HFF-Myc (cell line): ENCODE data around the gene NTN1.

Experiments
- DNase-seq: peaks from one replicate; pipeline ENCODE4 v3.0.0-alpha.2; 2011; ENCODE audit warnings: low read depth; ENCODE audit errors: extremely low read depth
- H3K4me3 ChIP-seq: replicated peaks from 2 replicates; pipeline ENCODE4 v1.5.1; 2011; ENCODE audit warnings: low read depth, mild to moderate bottlenecking, control low read depth, low read length
- CTCF ChIP-seq: IDR thresholded peaks from 2 replicates; pipeline ENCODE4 v1.5.1; 2012; ENCODE audit warnings: mild to moderate bottlenecking, low read depth, low read length, control low read depth; ENCODE audit errors: missing control alignments

NTN1 gene

GRCh38 chr17:9286434-9286833 lies 265.1 kb downstream of the NTN1 start:
- H3K4me3 ChIP-seq, result no peak overlapping the region
- TF ChIP-seq CTCF, result no peak
- DNase-seq, result no peak

- no peak for TF ChIP-seq CTCF
Measured at GRCh38 chr17:9287306-9287705, 266.0 kb downstream of the NTN1 start.

GRCh38 chr17:9290226-9290613 lies 268.9 kb downstream of the NTN1 start:
- no peak for DNase-seq
- H3K4me3 ChIP-seq, result no peak overlapping the region
- no peak for TF ChIP-seq CTCF

More at GRCh38 chr17:9287306-9287705, 266.0 kb downstream of the NTN1 start:
- DNase-seq, result no peak
- H3K4me3 ChIP-seq, result no peak overlapping the region

GRCh38 chr17:9291912-9292560 lies 270.7 kb downstream of the NTN1 start:
- peak; percentile 55 for TF ChIP-seq CTCF
- no peak for DNase-seq
- no peak overlapping the region for H3K4me3 ChIP-seq

GRCh38 chr17:9292561-9292941 lies 271.2 kb downstream of the NTN1 start:
- no peak overlapping the region for H3K4me3 ChIP-seq
- no peak for DNase-seq
- no peak for TF ChIP-seq CTCF
